ENCODE data around the gene CEP162.

CEP162 gene

DNA sequence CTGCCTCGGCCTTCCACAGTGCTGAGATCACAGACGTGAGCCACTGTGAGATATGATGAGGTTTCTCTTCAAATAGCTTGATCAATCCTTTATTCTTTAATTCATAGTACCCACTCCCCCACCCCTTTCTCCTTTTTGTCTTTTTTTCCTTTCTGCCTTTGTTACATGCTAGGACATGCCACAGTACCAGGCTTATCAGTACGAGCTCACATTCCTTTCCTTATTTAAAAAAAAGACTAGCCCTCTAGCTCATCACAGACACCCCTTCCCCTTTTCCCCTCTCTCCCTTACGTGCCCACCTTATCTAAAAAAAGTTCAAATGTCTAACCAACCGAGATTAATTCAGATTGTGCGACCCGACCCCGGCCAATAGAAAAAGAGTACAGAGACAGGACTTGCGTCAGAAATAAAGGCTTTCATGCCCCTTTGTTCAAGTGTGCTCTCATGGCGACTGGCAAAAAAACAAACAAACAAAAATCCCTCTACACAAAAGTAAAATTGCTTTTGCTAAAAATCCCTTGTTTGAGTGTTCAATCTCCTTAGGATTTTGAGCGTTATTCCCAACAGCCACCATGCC, 144.7 kb downstream of the CEP162 start:
- DNase-seq, result no peak

DNA sequence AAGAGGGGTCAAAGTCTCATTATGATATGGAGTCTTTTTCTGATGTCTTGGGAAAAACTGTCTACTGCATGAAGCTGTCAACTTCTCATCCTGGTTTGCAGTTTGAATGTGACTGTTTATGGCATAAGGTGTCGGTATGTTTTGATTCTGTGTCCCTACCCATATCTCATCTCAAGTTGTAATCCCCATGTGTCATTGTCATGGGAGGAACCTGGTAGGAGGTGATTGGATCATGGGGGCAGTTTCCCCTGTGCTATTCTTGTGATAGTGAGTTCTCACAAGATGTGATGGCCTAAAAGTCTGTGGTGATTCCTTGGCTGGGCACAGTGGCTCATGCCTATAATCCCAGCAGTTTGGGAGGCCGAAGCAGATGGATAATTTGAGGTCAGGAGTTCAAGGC, 146.2 kb downstream of the CEP162 start:
- no peak for DNase-seq

GRCh38 chr6:84078335-84078734, 149.1 kb downstream of the CEP162 start:
- DNase-seq, result no peak

GRCh38 chr6:84077645-84078044, 149.8 kb downstream of the CEP162 start:
- no peak for DNase-seq

DNA sequence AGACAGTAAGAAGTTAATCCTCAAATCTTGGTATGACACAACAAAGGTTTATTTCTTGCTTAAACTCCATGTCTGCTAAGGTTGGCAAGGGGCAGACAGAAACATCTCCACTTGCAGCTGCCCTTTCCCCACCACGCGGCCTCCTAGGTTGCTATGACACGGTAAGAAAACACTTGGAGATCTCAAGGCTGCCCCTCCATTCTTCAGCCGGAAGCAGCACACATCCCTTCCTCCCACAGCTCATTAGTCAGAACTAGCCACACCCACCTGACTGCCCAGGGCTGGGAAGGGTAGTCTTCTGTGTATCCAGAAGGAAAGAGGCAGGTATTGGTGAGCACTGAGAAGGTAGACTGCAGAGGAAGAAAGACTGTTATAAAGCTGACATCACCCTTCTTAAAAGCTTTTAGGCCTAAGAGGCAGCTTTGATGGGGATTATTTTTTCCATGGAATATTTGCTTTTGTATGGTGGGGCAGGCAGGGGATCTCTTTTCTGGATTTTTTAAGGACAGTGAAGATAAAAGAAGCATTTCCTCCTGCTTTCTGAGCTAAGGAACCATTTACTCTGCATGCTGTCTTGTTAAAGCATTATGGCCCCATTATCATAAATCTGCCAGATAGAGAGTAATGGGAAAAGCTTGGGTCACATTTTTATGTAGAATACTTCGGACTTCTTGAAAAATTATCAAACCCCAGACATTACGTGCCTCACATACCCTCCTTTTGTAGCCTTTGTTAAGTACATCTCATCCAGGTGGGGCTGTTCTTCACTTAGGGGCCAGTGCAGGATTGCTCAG, 152.3 kb downstream of the CEP162 start:
- DNase-seq, result no peak

All from NCI-H510A treated with DMSO at 0.1 percent for 48 hours (cell line).